HepG2 (cell line): ENCODE measurements around the gene LHFPL2. TPM values are rescaled to one million over a fixed set of nuclear protein-coding genes. Genes with fewer than 3 reads are reported as not detected.

Experiments
- ATAC-seq: fragments of 200-7000 bp; cut with Tn5 transposase; 3 replicates; pipeline ENCODE4 v1.9.1; 2020; ENCODE audit warnings: mild to moderate bottlenecking, moderate library complexity
- BruUV-seq: library from RNA; stranded (reverse); fragments of 400-500 nt; replicated peaks from 2 replicates; lab custom pipeline; 2021; lab: Mats Ljungman, UMichigan
- CTCF ChIA-PET: fragments of 300-600 bp; formaldehyde crosslinking; extraction: SDS; loops from one replicate; lab custom pipeline; 2021; ENCODE audit warnings: low total read pairs, inconsistent platforms, low intra/inter-chr PET ratio; lab: Yijun Ruan, JAX
- POLR2A ChIA-PET: fragments of 350-600 bp; sonication (Branson Sonifier 250); formaldehyde crosslinking; loops from one replicate; lab custom pipeline; 2020; ENCODE audit warnings: antibody characterized with exemption, inconsistent platforms; lab: Yijun Ruan, JAX
- DNase-seq: peaks from one replicate; pipeline ENCODE4 v3.0.0-alpha.2; 2015; ENCODE audit warnings: low spot score
- FAIRE-seq: peaks from 3 replicates; lab custom pipeline; 2011; peaks lifted over from hg19 to GRCh38; lab: Jason Lieb, UNC
- H2AFZ ChIP-seq: one replicate; pipeline ENCODE4 v1.6.1; 2011; ENCODE audit warnings: low read length, inconsistent platforms
- H3K27ac ChIP-seq: fragments of 300-600 bp; 3 replicates; pipeline ENCODE4 v1.8.0; 2011; ENCODE audit warnings: mixed run types, mild to moderate bottlenecking, mixed read lengths, low read length, inconsistent platforms; ENCODE audit not compliant: insufficient read depth; ENCODE audit errors: extremely low read length
- H3K27me3 ChIP-seq, 2 experiments: fragments of 200-600 bp in 1 of 2; 2 replicates in 1 of 2; 3 replicates in 1 of 2; pipeline versions ENCODE4 v1.6.0 to v1.8.0; 2011; ENCODE audit warnings: low read length in 2 of 2, mild to moderate bottlenecking in 2 of 2, moderate library complexity in 2 of 2, inconsistent platforms in 1 of 2; ENCODE audit not compliant: insufficient read depth in 2 of 2, control insufficient read depth in 1 of 2
- H3K36me3 ChIP-seq, 2 experiments: fragments of 200-600 bp in 1 of 2; replicated peaks in 1 of 2; 2 replicates in 1 of 2; 3 replicates in 1 of 2; pipeline versions ENCODE4 v1.5.1 to v1.8.0; 2011; ENCODE audit warnings: low read length in 2 of 2, inconsistent platforms in 1 of 2; ENCODE audit not compliant: insufficient read depth in 2 of 2, control insufficient read depth in 1 of 2
- H3K4me1 ChIP-seq: 2 replicates; pipeline ENCODE4 v1.5.1; 2012; ENCODE audit warnings: low read length, inconsistent platforms; ENCODE audit not compliant: insufficient read depth
- H3K4me2 ChIP-seq: 2 replicates; pipeline ENCODE4 v1.6.0; 2011; ENCODE audit warnings: low read depth, low read length, inconsistent platforms
- H3K4me3 ChIP-seq, 3 experiments: fragments of 200-600 bp in 1 of 3; sonication (generic), shearing (Covaris generic) in 1 of 3; replicated peaks in 1 of 3; 2 replicates each; pipeline ENCODE4 v1.5.1; 2011 to 2016; ENCODE audit warnings: low read length in 3 of 3, inconsistent platforms in 2 of 3, low read depth in 2 of 3, mild to moderate bottlenecking in 2 of 3, control low read depth in 1 of 3, mixed read lengths in 1 of 3; ENCODE audit not compliant: insufficient read depth in 1 of 3
- H3K79me2 ChIP-seq: one replicate; pipeline ENCODE4 v1.6.1; 2011; ENCODE audit warnings: low read length, inconsistent platforms; ENCODE audit not compliant: insufficient read depth
- H3K9ac ChIP-seq: 2 replicates; pipeline ENCODE4 v1.6.0; 2011; ENCODE audit warnings: mild to moderate bottlenecking, low read depth, low read length, inconsistent platforms; ENCODE audit not compliant: insufficient read depth
- H3K9me3 ChIP-seq: 2 replicates; pipeline ENCODE4 v1.5.1; 2012; ENCODE audit warnings: mild to moderate bottlenecking, low read length
- H4K20me1 ChIP-seq: 2 replicates; pipeline ENCODE4 v1.6.0; 2011; ENCODE audit warnings: inconsistent platforms, mild to moderate bottlenecking, low read length, moderate library complexity; ENCODE audit not compliant: insufficient read depth
- AFF4 ChIP-seq: sonication (generic); formaldehyde crosslinking; IDR thresholded peaks from 2 replicates; pipeline ENCODE4 v1.4.0; 2020; ENCODE audit warnings: missing genetic modification reagents
- GMEB2 ChIP-seq: IDR thresholded peaks from 2 replicates; pipeline ENCODE4 v1.6.1; 2016; ENCODE audit warnings: missing biosample characterization, missing genetic modification reagents, low read depth
- HCFC1 ChIP-seq: fragments of 150-350 bp; IDR thresholded peaks from 2 replicates; pipeline ENCODE4 v1.6.1; 2014; ENCODE audit warnings: low read depth, low read length
- HMGXB3 ChIP-seq: sonication (generic); formaldehyde crosslinking; IDR thresholded peaks from 2 replicates; pipeline ENCODE4 v1.4.0; 2020; ENCODE audit warnings: missing genetic modification reagents, borderline replicate concordance
- HOMEZ ChIP-seq: IDR thresholded peaks from 2 replicates; pipeline ENCODE4 v1.6.1; 2016; ENCODE audit warnings: low read depth
- NONO ChIP-seq, 2 experiments: fragments of 450-650 bp in 1 of 2; sonication (generic) in 1 of 2; formaldehyde crosslinking in 1 of 2; IDR thresholded peaks in 1 of 2; conservative IDR thresholded peaks in 1 of 2; 2 replicates each; pipeline versions ENCODE4 v1.6.1 to v1.8.0; 2017 to 2022; ENCODE audit warnings: mild to moderate bottlenecking in 1 of 2, missing genetic modification reagents in 1 of 2, moderate library complexity in 1 of 2
- PAF1 ChIP-seq: IDR thresholded peaks from 2 replicates; pipeline ENCODE4 v1.6.1; 2016; ENCODE audit warnings: missing genetic modification reagents, missing compliant biosample characterization
- ZBTB21 ChIP-seq: sonication (generic); formaldehyde crosslinking; IDR thresholded peaks from 2 replicates; pipeline ENCODE4 v1.4.0; 2020; ENCODE audit warnings: missing genetic modification reagents
- ZMAT5 ChIP-seq: sonication (generic); formaldehyde crosslinking; IDR thresholded peaks from 2 replicates; pipeline ENCODE4 v1.5.0; 2020; ENCODE audit warnings: mild to moderate bottlenecking, low read depth, missing genetic modification reagents, borderline replicate concordance
- ZNF207 ChIP-seq: fragments of 450-650 bp; IDR thresholded peaks from 2 replicates; pipeline ENCODE4 v1.6.1; 2016; ENCODE audit warnings: antibody characterized with exemption, borderline replicate concordance
- ZNF30 ChIP-seq: sonication (generic); formaldehyde crosslinking; IDR thresholded peaks from 2 replicates; pipeline ENCODE4 v1.5.0; 2020; ENCODE audit warnings: mild to moderate bottlenecking, missing genetic modification reagents
- ZNF446 ChIP-seq: sonication (generic); formaldehyde crosslinking; IDR thresholded peaks from 2 replicates; pipeline ENCODE4 v1.5.0; 2020; ENCODE audit warnings: mild to moderate bottlenecking, missing genetic modification reagents
- ZNF724P ChIP-seq: sonication (generic); formaldehyde crosslinking; IDR thresholded peaks from 2 replicates; pipeline ENCODE4 v1.8.0; 2022; ENCODE audit warnings: missing genetic modification reagents, borderline replicate concordance
- WGBS: methylation state at CpG from one replicate; pipeline ENCODE4 v1.1.6; 2017; ENCODE audit warnings: low lambda C conversion rate; 5-methylcytosine and 5-hydroxymethylcytosine counted together
- in situ Hi-C: cut with HindIII; loops from 2 replicates; pipeline ENCODE4 v1.10.0; 2017; ENCODE audit warnings: low pct_unique_long_range_greater_than_20kb; ENCODE audit not compliant: extremely low pct_ligation_motif_present
- intact Hi-C: fragments of 100-400 bp; cut with micrococcal nuclease; formaldehyde crosslinking; loops from one replicate; pipeline ENCODE4 v1.10.0; 2022; ENCODE audit not compliant: unreplicated experiment
- polyA plus RNA-seq, 8 experiments: library from polyadenylated mRNA; depleted of rRNA in 3 of 8; stranded (reverse) in 7 of 8; unstranded in 1 of 8; fragments of >200 nt; fragmentation: Illumina TruSeq in 4 of 8; extraction: Trizol in 4 of 8; gene quantifications; 2 replicates each; pipeline versions ENCODE4 v1.2.1 to v1.2.3, GENCODE V29; 2011 to 2016; ENCODE audit warnings: low read depth in 4 of 8, missing spikeins in 1 of 8, mixed read lengths in 1 of 8; ENCODE audit not compliant: insufficient read depth in 1 of 8
- total RNA-seq, 5 experiments: library from RNA; depleted of rRNA; stranded (reverse); fragments of >200 nt; fragmentation: Illumina TruSeq; extraction: Trizol; gene quantifications; 2 replicates each; pipeline ENCODE4 v1.2.3, GENCODE V29; 2016; ENCODE audit warnings: low read depth in 1 of 5

The LHFPL2 gene
- total and polyA plus RNA-seq, 2 of the 13 experiments (the other 11 are each of a cell fraction or from before 2014, with no cell fraction given): 6.0 to 20.0 TPM

- H3K4me2 ChIP-seq: no peak overlapping the region
- no peak overlapping the region for H3K4me3 ChIP-seq
- H3K27me3 ChIP-seq: no peaks in the 10 kb centered on the region
- 100% methylated on average over 2 of the region's 2 CpGs for WGBS
- BruUV-seq: no TSS peak
- no peak for ATAC-seq
- no peaks in the 10 kb centered on the region for H3K9me3 ChIP-seq
- H3K27ac ChIP-seq: no peak overlapping the region
- in situ Hi-C loops (no loop called here), intact Hi-C loops (no loop called here)
- no peak for FAIRE-seq
- DNase-seq: no peak
- H3K79me2 ChIP-seq: peaks cover 11% of the 10 kb centered on the region
- H2AFZ ChIP-seq: no peak overlapping the region
- H4K20me1 ChIP-seq: no peaks in the 10 kb centered on the region
- ChIA-PET POLR2A (interaction anchor here (1.4 kb wide), 2 partner anchors 9 to 11 kb away, joined by 3 to 7 read pairs; no protein-coding TSS in a partner anchor), CTCF (no interaction called here)
- peaks cover 0 to 21% of the 10 kb centered on the region in 2 experiments for H3K36me3 ChIP-seq
- H3K4me1 ChIP-seq: peaks cover 61% of the 10 kb centered on the region
- H3K9ac ChIP-seq: no peak overlapping the region
- TF ChIP-seq PAF1 (CRISPR knock-in tag): no peak
- no peak for TF ChIP-seq AFF4
- TF ChIP-seq ZNF207: no peak
- no peak for TF ChIP-seq NONO (IDR thresholded peaks at IDR 0.05)
- TF ChIP-seq NONO (CRISPR knock-in tag; conservative IDR thresholded peaks at IDR 0.05): no peak
- TF ChIP-seq ZNF30 (CRISPR knock-in tag): no peak
- no peak for TF ChIP-seq GMEB2
- TF ChIP-seq HOMEZ (CRISPR knock-in tag): no peak
- TF ChIP-seq ZNF446 (CRISPR knock-in tag): no peak
- no peak for TF ChIP-seq ZBTB21 (CRISPR knock-in tag)
- TF ChIP-seq HMGXB3: no peak
- no peak for TF ChIP-seq ZMAT5
- no peak for TF ChIP-seq HCFC1
- TF ChIP-seq ZNF724P (CRISPR knock-in tag): no peak
Measured at GRCh38 chr5:78613151-78613533, 35.4 kb downstream of the LHFPL2 start.
